B cell (primary cell): ENCODE results near the gene C19orf53. TPM values are rescaled to one million over a fixed set of nuclear protein-coding genes. Genes with fewer than 3 reads are reported as not detected.
A peak's percentile ranks its signal among the peaks of the same experiment; 100 is the strongest.

Experiments used
- ATAC-seq: fragments of 200-7000 bp; cut with Tn5 transposase; one replicate; pipeline ENCODE4 v1.10.0; 2021; ENCODE audit warnings: low read depth, mild to moderate bottlenecking, moderate number of reproducible peaks, moderate library complexity
- CTCF ChIA-PET: fragments of 350-600 bp; sonication (Branson Sonifier 250); formaldehyde crosslinking; loops from one replicate; lab custom pipeline; 2021; ENCODE audit warnings: antibody characterized with exemption, inconsistent platforms; lab: Charles Lee
- POLR2A ChIA-PET: fragments of 350-600 bp; sonication (Branson Sonifier 250); formaldehyde crosslinking; loops from one replicate; lab custom pipeline; 2021; ENCODE audit warnings: antibody characterized with exemption; lab: Charles Lee
- DNase-seq: peaks from one replicate; pipeline ENCODE4 v3.0.0; 2013
- H2AFZ ChIP-seq: 2 replicates; pipeline ENCODE4 v1.6.1; 2012; ENCODE audit warnings: mild to moderate bottlenecking, low read depth, low read length; ENCODE audit not compliant: insufficient read depth, poor library complexity, severe bottlenecking
- H3K27ac ChIP-seq, 2 donors: 1 replicate in 1 of 2; 2 replicates in 1 of 2; pipeline ENCODE4 v1.5.1; 2012 to 2013; ENCODE audit warnings: low read length in 2 of 2, mild to moderate bottlenecking in 2 of 2, moderate library complexity in 1 of 2
- H3K27me3 ChIP-seq, 4 experiments: fragments of 200-600 bp in 1 of 4; sonication (generic) in 1 of 4; replicated peaks in 1 of 4; 1 replicate in 2 of 4; 2 replicates in 2 of 4; pipeline versions ENCODE4 v1.6.1 to v1.7.0; 2013 to 2016; ENCODE audit warnings: low read length in 3 of 4, mild to moderate bottlenecking in 2 of 4, mixed read lengths in 1 of 4, moderate library complexity in 1 of 4; ENCODE audit not compliant: insufficient read depth in 4 of 4, control insufficient read depth in 3 of 4; ENCODE audit errors: control extremely low read depth in 1 of 4
- H3K36me3 ChIP-seq, 2 experiments: replicated peaks in 1 of 2; 1 replicate in 1 of 2; 2 replicates in 1 of 2; pipeline versions ENCODE4 v1.6.1 to v1.7.1; 2013; ENCODE audit warnings: low read length in 1 of 2; ENCODE audit not compliant: insufficient read depth in 2 of 2, control insufficient read depth in 1 of 2; ENCODE audit errors: control extremely low read depth in 1 of 2, extremely low read depth in 1 of 2
- H3K4me1 ChIP-seq, 2 donors: fragments of 200-600 bp in 1 of 2; sonication (generic) in 1 of 2; 1 replicate in 1 of 2; 2 replicates in 1 of 2; pipeline versions ENCODE4 v1.5.1 to v1.6.1; 2013 to 2017; ENCODE audit warnings: low read length in 2 of 2; ENCODE audit not compliant: control insufficient read depth in 2 of 2, insufficient read depth in 2 of 2
- H3K4me2 ChIP-seq: replicated peaks from 2 replicates; pipeline ENCODE3; 2012; ENCODE audit warnings: mild to moderate bottlenecking, low read depth, low read length; ENCODE audit not compliant: poor library complexity, severe bottlenecking
- H3K4me3 ChIP-seq, 5 experiments: fragments of 200-600 bp in 1 of 5; sonication (generic) in 1 of 5; 1 replicate in 3 of 5; 2 replicates in 2 of 5; pipeline versions ENCODE4 v1.5.1 to v1.7.0; 2011 to 2016; ENCODE audit warnings: low read length in 4 of 5, mild to moderate bottlenecking in 4 of 5, low read depth in 2 of 5, control low read depth in 1 of 5, moderate library complexity in 1 of 5; ENCODE audit not compliant: insufficient read depth in 1 of 5; ENCODE audit errors: control extremely low read depth in 1 of 5, extremely low read depth in 1 of 5
- H3K79me2 ChIP-seq: fragments of 200-600 bp; sonication (generic); one replicate; pipeline ENCODE4 v1.6.0; 2016; ENCODE audit warnings: low read length; ENCODE audit not compliant: control insufficient read depth, insufficient read depth
- H3K9ac ChIP-seq: fragments of 200-600 bp; sonication (generic); 2 replicates; pipeline ENCODE4 v1.6.1; 2017; ENCODE audit warnings: mild to moderate bottlenecking, low read length, moderate library complexity
- H3K9me3 ChIP-seq, 3 donors: one replicate each; pipeline versions ENCODE4 v1.6.1 to v1.7.1; 2013; ENCODE audit warnings: low read length in 2 of 3; ENCODE audit not compliant: control insufficient read depth in 2 of 3, insufficient read depth in 1 of 3; ENCODE audit errors: control extremely low read depth in 1 of 3
- H4K20me1 ChIP-seq: 2 replicates; pipeline ENCODE4 v1.6.0; 2012; ENCODE audit warnings: mild to moderate bottlenecking, low read length; ENCODE audit not compliant: insufficient read depth, control insufficient read depth, poor library complexity, severe bottlenecking
- H3K27ac Mint-ChIP-seq: one replicate; pipeline ENCODE4 v1.8.0; 2021; ENCODE audit warnings: mixed read lengths
- H3K27me3 Mint-ChIP-seq: one replicate; pipeline ENCODE4 v1.8.0; 2021; ENCODE audit warnings: mixed read lengths
- H3K4me1 Mint-ChIP-seq: one replicate; pipeline ENCODE4 v1.8.0; 2021; ENCODE audit warnings: mixed read lengths
- H3K4me3 Mint-ChIP-seq: one replicate; pipeline ENCODE4 v1.8.0; 2021; ENCODE audit warnings: mixed read lengths
- H3K9me3 Mint-ChIP-seq: one replicate; pipeline ENCODE4 v1.8.0; 2022; ENCODE audit warnings: mixed read lengths; ENCODE audit not compliant: insufficient read depth
- EZH2 ChIP-seq: IDR thresholded peaks from 2 replicates; pipeline ENCODE4 v1.6.1; 2012; ENCODE audit warnings: borderline replicate concordance, low read depth, mild to moderate bottlenecking, moderate library complexity, low read length; ENCODE audit not compliant: insufficient read depth, poor library complexity, severe bottlenecking
- WGBS: methylation state at CpG from one replicate; pipeline ENCODE4 v1.1.5; 2013; ENCODE audit warnings: missing lambda C conversion rate; ENCODE audit not compliant: insufficient coverage; 5-methylcytosine and 5-hydroxymethylcytosine counted together
- intact Hi-C: fragments of 100-400 bp; cut with micrococcal nuclease; formaldehyde crosslinking; loops from one replicate; pipeline ENCODE4 v1.10.0; 2022
- polyA plus RNA-seq: library from polyadenylated mRNA; depleted of rRNA; stranded (reverse); fragments of >200 nt; gene quantifications from 2 replicates; pipeline ENCODE4 v1.2.3, GENCODE V29; 2012
- total RNA-seq, 2 donors: library from RNA; stranded (reverse); fragments of 120-200 nt in 1 of 2; gene quantifications; 1 replicate in 1 of 2; 2 replicates in 1 of 2; pipeline versions ENCODE4 v1.2.3 to v1.2.4, GENCODE V29; 2013 to 2022
- TF ChIP-seq, protein P1 (sequence below): fragments of 200-600 bp; IDR thresholded peaks from one replicate; pipeline ENCODE4 v1.8.0; 2022; ENCODE audit warnings: antibody characterized with exemption, mild to moderate bottlenecking

C19orf53 gene
- total and polyA plus RNA-seq, 2 donors (not counting 1 experiment from before 2014, with no cell fraction given): 62.5 to 110 TPM

DNA sequence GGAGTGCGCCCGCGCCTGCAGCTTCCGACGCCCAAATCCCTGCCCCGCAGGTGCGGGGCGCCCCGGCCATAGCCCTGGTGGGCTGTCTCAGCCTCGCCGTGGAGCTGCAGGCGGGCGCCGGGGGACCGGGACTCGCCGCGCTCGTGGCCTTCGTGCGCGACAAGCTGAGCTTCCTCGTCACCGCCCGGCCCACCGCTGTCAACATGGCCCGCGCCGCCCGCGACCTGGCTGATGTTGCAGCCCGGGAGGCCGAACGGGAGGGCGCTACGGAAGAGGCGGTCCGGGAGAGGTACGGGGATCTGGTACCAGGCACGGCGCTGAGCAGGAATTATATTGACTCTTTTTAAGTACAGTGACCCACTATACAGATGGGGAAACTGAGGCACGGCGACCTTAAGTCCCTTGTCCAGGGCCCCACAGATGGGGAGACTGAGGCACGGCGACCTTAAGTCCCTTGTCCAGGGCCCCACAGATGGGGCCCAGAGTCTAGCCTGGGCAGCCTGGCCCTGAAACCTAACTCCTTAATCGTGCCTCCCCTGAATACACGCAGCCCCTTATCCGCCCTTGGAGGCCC, 9.3 kb upstream of the C19orf53 start:
- CTCF ChIA-PET: interaction anchor here (0.6 to 2.0 kb wide), 3 partner anchors 19 to 661 kb away, joined by 3 to 4 read pairs (median 4); no protein-coding TSS in a partner anchor
- H2AFZ ChIP-seq: peak overlapping the region; percentile 74
- peaks cover 0 to 18% of the 10 kb centered on the region in 2 experiments for H3K36me3 ChIP-seq
- peaks cover 0 to 6% (median 0%) of the 10 kb centered on the region in 4 experiments for H3K27me3 ChIP-seq
- peak overlapping the region; percentile 44 to 79 (median 60) for H3K4me3 ChIP-seq
- peaks cover 0 to 7% (median 0%) of the 10 kb centered on the region in 3 donors for H3K9me3 ChIP-seq
- H3K4me2 ChIP-seq: peak overlapping the region; percentile 88
- Mint-ChIP-seq H3K4me1 (peaks cover 18% of the 10 kb centered on the region), H3K9me3 (no peaks in the 10 kb centered on the region), H3K27ac (peak overlapping the region; percentile 76), H3K4me3 (peak overlapping the region; percentile 87), H3K27me3 (no peaks in the 10 kb centered on the region)
- TF ChIP-seq, protein P1, sequence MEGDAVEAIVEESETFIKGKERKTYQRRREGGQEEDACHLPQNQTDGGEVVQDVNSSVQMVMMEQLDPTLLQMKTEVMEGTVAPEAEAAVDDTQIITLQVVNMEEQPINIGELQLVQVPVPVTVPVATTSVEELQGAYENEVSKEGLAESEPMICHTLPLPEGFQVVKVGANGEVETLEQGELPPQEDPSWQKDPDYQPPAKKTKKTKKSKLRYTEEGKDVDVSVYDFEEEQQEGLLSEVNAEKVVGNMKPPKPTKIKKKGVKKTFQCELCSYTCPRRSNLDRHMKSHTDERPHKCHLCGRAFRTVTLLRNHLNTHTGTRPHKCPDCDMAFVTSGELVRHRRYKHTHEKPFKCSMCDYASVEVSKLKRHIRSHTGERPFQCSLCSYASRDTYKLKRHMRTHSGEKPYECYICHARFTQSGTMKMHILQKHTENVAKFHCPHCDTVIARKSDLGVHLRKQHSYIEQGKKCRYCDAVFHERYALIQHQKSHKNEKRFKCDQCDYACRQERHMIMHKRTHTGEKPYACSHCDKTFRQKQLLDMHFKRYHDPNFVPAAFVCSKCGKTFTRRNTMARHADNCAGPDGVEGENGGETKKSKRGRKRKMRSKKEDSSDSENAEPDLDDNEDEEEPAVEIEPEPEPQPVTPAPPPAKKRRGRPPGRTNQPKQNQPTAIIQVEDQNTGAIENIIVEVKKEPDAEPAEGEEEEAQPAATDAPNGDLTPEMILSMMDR: no peak
- no peak for TF ChIP-seq EZH2
- peak overlapping the region; percentile 83 for H3K9ac ChIP-seq
- H4K20me1 ChIP-seq: no peaks in the 10 kb centered on the region
- WGBS: 4% methylated on average over 48 of the region's 48 CpGs
- POLR2A ChIA-PET: interaction anchor here (1.6 kb wide), 1 partner anchor 9 kb away, joined by 7 read pairs; the partner anchor contains the start of gene C19orf53
- H3K79me2 ChIP-seq: peaks cover 9% of the 10 kb centered on the region
- DNase-seq: peak; percentile 56
- ATAC-seq: peak; percentile 53
- no peak overlapping the region for H3K27ac ChIP-seq
- H3K4me1 ChIP-seq: peaks cover 11 to 19% of the 10 kb centered on the region in 2 donors
- intact Hi-C loops: loop anchor here (1.0 kb wide), 1 partner anchor 17 kb away; no protein-coding TSS in a partner anchor
